PC-9 (cell line): ENCODE measurements around the gene KPNA1.

ENCODE experiments used
- CTCF ChIP-seq: fragments of 200-600 bp; sonication (generic); conservative IDR thresholded peaks from 2 replicates; pipeline ENCODE4 v1.6.1; 2017; ENCODE audit warnings: mixed run types, antibody characterized with exemption, mild to moderate bottlenecking, moderate library complexity
- EZH2 ChIP-seq: fragments of 200-600 bp; sonication (generic); IDR thresholded peaks from 2 replicates; pipeline ENCODE4 v1.8.0; 2017; ENCODE audit warnings: antibody characterized with exemption, low read depth

GRCh38 chr3:122505676-122506075 lies 9.1 kb downstream of the KPNA1 start:
- TF ChIP-seq CTCF (no peak), EZH2 (no peak)
